ENCODE measurements around the gene TTC16.

TTC16 gene

GRCh38 chr9:127720031-127720864 is 4.4 kb downstream of the TTC16 start:
- in situ Hi-C loops (cut with MboI; ENCODE audit: low sequenced_read_pairs), result no loop called here

- in situ Hi-C loops (cut with MboI; ENCODE audit: low sequenced_read_pairs), result no loop called here
Observed at GRCh38 chr9:127720865-127721227, 5.0 kb downstream of the TTC16 start.

GRCh38 chr9:127721391-127721821 is 5.5 kb downstream of the TTC16 start:
- in situ Hi-C loops (cut with MboI; ENCODE audit: low sequenced_read_pairs), result no loop called here

- in situ Hi-C loops (cut with MboI; ENCODE audit: low sequenced_read_pairs), result no loop called here
Observed at GRCh38 chr9:127722055-127722745, 6.3 kb downstream of the TTC16 start.

GRCh38 chr9:127723013-127723412 is 7.1 kb downstream of the TTC16 start:
- in situ Hi-C loops (cut with MboI; ENCODE audit: low sequenced_read_pairs), result no loop called here

GRCh38 chr9:127723444-127723843 is 7.6 kb downstream of the TTC16 start:
- in situ Hi-C loops (cut with MboI; ENCODE audit: low sequenced_read_pairs), result no loop called here

- in situ Hi-C loops (cut with MboI; ENCODE audit: low sequenced_read_pairs), result no loop called here
Observed at GRCh38 chr9:127724012-127724411, 8.1 kb downstream of the TTC16 start.

- in situ Hi-C loops (cut with MboI; ENCODE audit: low sequenced_read_pairs), result no loop called here
Observed at GRCh38 chr9:127726871-127727270, 11.0 kb downstream of the TTC16 start.

- in situ Hi-C loops (cut with MboI; ENCODE audit: low sequenced_read_pairs), result no loop called here
Observed at GRCh38 chr9:127728808-127729207, 12.9 kb downstream of the TTC16 start.

- in situ Hi-C loops (cut with MboI; ENCODE audit: low sequenced_read_pairs), result loop anchor here (10.0 kb wide), 3 partner anchors 135 to 225 kb away; partner anchors contain the start of gene AK1
Observed at GRCh38 chr9:127729522-127730256, 13.8 kb downstream of the TTC16 start.

GRCh38 chr9:127730262-127730661 is 14.4 kb downstream of the TTC16 start:
- in situ Hi-C loops (cut with MboI; ENCODE audit: low sequenced_read_pairs), result loop anchor here (10.0 kb wide), 3 partner anchors 135 to 225 kb away; partner anchors contain the start of gene AK1

GRCh38 chr9:127730799-127731410 is 15.0 kb downstream of the TTC16 start:
- in situ Hi-C loops (cut with MboI; ENCODE audit: low sequenced_read_pairs), result loop anchor here (10.0 kb wide), 3 partner anchors 136 to 226 kb away; partner anchors contain the start of gene AK1

GRCh38 chr9:127731938-127732337 is 16.1 kb downstream of the TTC16 start:
- in situ Hi-C loops (cut with MboI; ENCODE audit: low sequenced_read_pairs), result loop anchor here (10.0 kb wide), 3 partner anchors 137 to 227 kb away; partner anchors contain the start of gene AK1

- in situ Hi-C loops (cut with MboI; ENCODE audit: low sequenced_read_pairs), result loop anchor here (10.0 kb wide), 3 partner anchors 138 to 228 kb away; partner anchors contain the start of gene AK1
Observed at GRCh38 chr9:127732444-127732843, 16.6 kb downstream of the TTC16 start.

GRCh38 chr9:127733614-127734013 is 17.7 kb downstream of the TTC16 start:
- in situ Hi-C loops (cut with MboI; ENCODE audit: low sequenced_read_pairs), result loop anchor here (10.0 kb wide), 3 partner anchors 139 to 229 kb away; partner anchors contain the start of gene AK1

- in situ Hi-C loops (cut with MboI; ENCODE audit: low sequenced_read_pairs), result loop anchor here (10.0 kb wide), 3 partner anchors 139 to 229 kb away; partner anchors contain the start of gene AK1
Observed at GRCh38 chr9:127734247-127734746, 18.4 kb downstream of the TTC16 start.

GRCh38 chr9:127734747-127735529 is 19.1 kb downstream of the TTC16 start, which contains the start of gene TOR2A:
Gene TOR2A (minus strand): TSS chr9:127735294. CDS start chr9:127735270, 24 bp downstream.
- in situ Hi-C loops (cut with MboI; ENCODE audit: low sequenced_read_pairs), result loop anchor here (5.0 to 10.0 kb wide), 4 partner anchors 47 to 230 kb away; partner anchors contain the start of gene AK1

- in situ Hi-C loops (cut with MboI; ENCODE audit: low sequenced_read_pairs), result loop anchor here (5.0 to 10.0 kb wide), 4 partner anchors 47 to 231 kb away; partner anchors contain the start of gene AK1
Observed at GRCh38 chr9:127735530-127736185, 19.8 kb downstream of the TTC16 start.
